ENCODE results near the gene TRANK1.
"Not testable (repeated sequence)": the region's sequence is repeated elsewhere in the genome, so short reads cannot be mapped to it uniquely, and the experiment has no call there.

TRANK1 gene

GRCh38 chr3:36956155-36956554, 11.3 kb upstream of the TRANK1 start:
- Histone ChIP-seq H3K4me3 (ENCODE audit: extremely low read depth, insufficient read depth, low read length, poor library complexity, severe bottlenecking) (no peak overlapping the region), H3K4me1 (ENCODE audit: control insufficient read depth, insufficient read depth, low read length, poor library complexity, severe bottlenecking) (no peaks in the 10 kb centered on the region), H3K27ac (ENCODE audit: low read depth, low read length, severe bottlenecking) (no peak overlapping the region), H3K9me3 (ENCODE audit: control insufficient read depth, low read length) (no peaks in the 10 kb centered on the region), H3K36me3 (ENCODE audit: control insufficient read depth, insufficient read depth, low read length) (no peaks in the 10 kb centered on the region)
- WGBS, 2 experiments (ENCODE audit: insufficient coverage in 2 of 2): 100% methylated on average over 2 of the region's 3 CpGs; no CpG with 5 or more reads in 1 of the 2 experiments

GRCh38 chr3:36954452-36955134, 9.7 kb upstream of the TRANK1 start:
- Histone ChIP-seq H3K4me1 (ENCODE audit: control insufficient read depth, insufficient read depth, low read length, poor library complexity, severe bottlenecking) (no peaks in the 10 kb centered on the region), H3K27ac (ENCODE audit: low read depth, low read length, severe bottlenecking) (no peak overlapping the region), H3K4me3 (ENCODE audit: extremely low read depth, insufficient read depth, low read length, poor library complexity, severe bottlenecking) (no peak overlapping the region), H3K9me3 (ENCODE audit: control insufficient read depth, low read length) (no peaks in the 10 kb centered on the region), H3K36me3 (ENCODE audit: control insufficient read depth, insufficient read depth, low read length) (no peaks in the 10 kb centered on the region)

- not testable (repeated sequence) for H3K4me3 ChIP-seq (ENCODE audit: extremely low read depth, insufficient read depth, low read length, poor library complexity, severe bottlenecking); H3K36me3 ChIP-seq (ENCODE audit: control insufficient read depth, insufficient read depth, low read length); H3K4me1 ChIP-seq (ENCODE audit: control insufficient read depth, insufficient read depth, low read length, poor library complexity, severe bottlenecking); H3K27ac ChIP-seq (ENCODE audit: low read depth, low read length, severe bottlenecking)
- WGBS, 2 experiments (ENCODE audit: insufficient coverage in 2 of 2): 80% methylated on average over 4 of the region's 5 CpGs
- peaks cover 23% of the 10 kb centered on the region for H3K9me3 ChIP-seq (ENCODE audit: control insufficient read depth, low read length)
Observed at GRCh38 chr3:36947814-36948213, 3.0 kb upstream of the TRANK1 start.

- Histone ChIP-seq H3K9me3 (ENCODE audit: control insufficient read depth, low read length) (peaks cover 23% of the 10 kb centered on the region), H3K4me1 (ENCODE audit: control insufficient read depth, insufficient read depth, low read length, poor library complexity, severe bottlenecking) (peaks cover 7% of the 10 kb centered on the region), H3K4me3 (ENCODE audit: extremely low read depth, insufficient read depth, low read length, poor library complexity, severe bottlenecking) (no peak overlapping the region), H3K27ac (ENCODE audit: low read depth, low read length, severe bottlenecking) (no peak overlapping the region), H3K36me3 (ENCODE audit: control insufficient read depth, insufficient read depth, low read length) (no peaks in the 10 kb centered on the region)
- 84 to 89% methylated on average over 18 to 23 of the region's 28 CpGs for WGBS, 2 experiments (ENCODE audit: insufficient coverage in 2 of 2)
Observed at GRCh38 chr3:36945333-36945980, 603 bp upstream of the TRANK1 start.

- WGBS, 2 experiments (ENCODE audit: insufficient coverage in 2 of 2): 1 to 2% methylated on average over 49 to 55 of the region's 56 CpGs
- Histone ChIP-seq H3K36me3 (ENCODE audit: control insufficient read depth, insufficient read depth, low read length) (no peaks in the 10 kb centered on the region), H3K9me3 (ENCODE audit: control insufficient read depth, low read length) (peaks cover 23% of the 10 kb centered on the region), H3K4me1 (ENCODE audit: control insufficient read depth, insufficient read depth, low read length, poor library complexity, severe bottlenecking) (peaks cover 7% of the 10 kb centered on the region), H3K27ac (ENCODE audit: low read depth, low read length, severe bottlenecking) (no peak overlapping the region), H3K4me3 (ENCODE audit: extremely low read depth, insufficient read depth, low read length, poor library complexity, severe bottlenecking) (peak overlapping the region; percentile 45)
Observed at GRCh38 chr3:36944012-36944640, 728 bp downstream of the TRANK1 start.

- Histone ChIP-seq H3K27ac (ENCODE audit: low read depth, low read length, severe bottlenecking) (no peak overlapping the region), H3K36me3 (ENCODE audit: control insufficient read depth, insufficient read depth, low read length) (no peaks in the 10 kb centered on the region), H3K9me3 (ENCODE audit: control insufficient read depth, low read length) (peaks cover 23% of the 10 kb centered on the region), H3K4me3 (ENCODE audit: extremely low read depth, insufficient read depth, low read length, poor library complexity, severe bottlenecking) (peak overlapping the region; percentile 45), H3K4me1 (ENCODE audit: control insufficient read depth, insufficient read depth, low read length, poor library complexity, severe bottlenecking) (peaks cover 7% of the 10 kb centered on the region)
- WGBS, 2 experiments (ENCODE audit: insufficient coverage in 2 of 2): 38 to 48% methylated on average over 7 to 9 of the region's 10 CpGs
Observed at GRCh38 chr3:36943601-36944000, 1.3 kb downstream of the TRANK1 start.

GRCh38 chr3:36942638-36943248, 2.1 kb downstream of the TRANK1 start:
- Histone ChIP-seq H3K9me3 (ENCODE audit: control insufficient read depth, low read length) (peaks cover 17% of the 10 kb centered on the region), H3K36me3 (ENCODE audit: control insufficient read depth, insufficient read depth, low read length) (no peaks in the 10 kb centered on the region), H3K4me1 (ENCODE audit: control insufficient read depth, insufficient read depth, low read length, poor library complexity, severe bottlenecking) (peaks cover 7% of the 10 kb centered on the region), H3K27ac (ENCODE audit: low read depth, low read length, severe bottlenecking) (no peak overlapping the region), H3K4me3 (ENCODE audit: extremely low read depth, insufficient read depth, low read length, poor library complexity, severe bottlenecking) (no peak overlapping the region)
- 95% methylated on average over 10 to 11 of the region's 21 CpGs for WGBS, 2 experiments (ENCODE audit: insufficient coverage in 2 of 2)

- peaks cover 7% of the 10 kb centered on the region for H3K4me1 ChIP-seq (ENCODE audit: control insufficient read depth, insufficient read depth, low read length, poor library complexity, severe bottlenecking)
- no peak overlapping the region for H3K27ac ChIP-seq (ENCODE audit: low read depth, low read length, severe bottlenecking)
- peaks cover 16% of the 10 kb centered on the region for H3K9me3 ChIP-seq (ENCODE audit: control insufficient read depth, low read length)
- 79 to 91% methylated on average over 2 to 3 of the region's 3 CpGs for WGBS, 2 experiments (ENCODE audit: insufficient coverage in 2 of 2)
- no peaks in the 10 kb centered on the region for H3K36me3 ChIP-seq (ENCODE audit: control insufficient read depth, insufficient read depth, low read length)
- no peak overlapping the region for H3K4me3 ChIP-seq (ENCODE audit: extremely low read depth, insufficient read depth, low read length, poor library complexity, severe bottlenecking)
Observed at GRCh38 chr3:36941658-36942057, 3.2 kb downstream of the TRANK1 start.

- Histone ChIP-seq H3K4me3 (ENCODE audit: extremely low read depth, insufficient read depth, low read length, poor library complexity, severe bottlenecking) (no peak overlapping the region), H3K27ac (ENCODE audit: low read depth, low read length, severe bottlenecking) (no peak overlapping the region), H3K36me3 (ENCODE audit: control insufficient read depth, insufficient read depth, low read length) (no peaks in the 10 kb centered on the region), H3K9me3 (ENCODE audit: control insufficient read depth, low read length) (peaks cover 13% of the 10 kb centered on the region), H3K4me1 (ENCODE audit: control insufficient read depth, insufficient read depth, low read length, poor library complexity, severe bottlenecking) (peaks cover 7% of the 10 kb centered on the region)
- WGBS, 2 experiments (ENCODE audit: insufficient coverage in 2 of 2): no CpG with 5 or more reads among the region's 2 CpGs
Observed at GRCh38 chr3:36941162-36941561, 3.7 kb downstream of the TRANK1 start.

GRCh38 chr3:36937492-36937891, 7.4 kb downstream of the TRANK1 start:
- Histone ChIP-seq H3K9me3 (ENCODE audit: control insufficient read depth, low read length) (peaks cover 5% of the 10 kb centered on the region), H3K4me1 (ENCODE audit: control insufficient read depth, insufficient read depth, low read length, poor library complexity, severe bottlenecking) (peaks cover 19% of the 10 kb centered on the region), H3K4me3 (ENCODE audit: extremely low read depth, insufficient read depth, low read length, poor library complexity, severe bottlenecking) (no peak overlapping the region), H3K36me3 (ENCODE audit: control insufficient read depth, insufficient read depth, low read length) (no peaks in the 10 kb centered on the region), H3K27ac (ENCODE audit: low read depth, low read length, severe bottlenecking) (no peak overlapping the region)
- WGBS, 2 experiments (ENCODE audit: insufficient coverage in 2 of 2): 43% methylated on average over 1 of the region's 1 CpG; no CpG with 5 or more reads in 1 of the 2 experiments

Measured in mesodermal cell (in vitro differentiated cells).